ENCODE results near the gene PRR35.

The PRR35 gene

GRCh38 chr16:549544-550263, 10.5 kb upstream of the PRR35 start:
- no peak for DNase-seq (ENCODE audit: low spot score)

GRCh38 chr16:551210-551609, 9.0 kb upstream of the PRR35 start:
- no peak for DNase-seq (ENCODE audit: low spot score)

- no peak for DNase-seq (ENCODE audit: low spot score)
Observed at GRCh38 chr16:552171-552570, 8.0 kb upstream of the PRR35 start.

GRCh38 chr16:553601-554296, 6.4 kb upstream of the PRR35 start:
- DNase-seq (ENCODE audit: low spot score): no peak

GRCh38 chr16:554297-554621, 5.9 kb upstream of the PRR35 start:
- DNase-seq (ENCODE audit: low spot score): no peak

- no peak for DNase-seq (ENCODE audit: low spot score)
Observed at GRCh38 chr16:554640-555365, 5.4 kb upstream of the PRR35 start.

- DNase-seq (ENCODE audit: low spot score): no peak
Observed at GRCh38 chr16:555528-556473, 4.4 kb upstream of the PRR35 start.

GRCh38 chr16:556474-557173, 3.6 kb upstream of the PRR35 start:
- DNase-seq (ENCODE audit: low spot score): no peak

GRCh38 chr16:557463-558297, 2.5 kb upstream of the PRR35 start:
- DNase-seq (ENCODE audit: low spot score): no peak

- DNase-seq (ENCODE audit: low spot score): no peak
Observed at GRCh38 chr16:558298-559020, 1.7 kb upstream of the PRR35 start.

GRCh38 chr16:559021-559380, 1.2 kb upstream of the PRR35 start:
- DNase-seq (ENCODE audit: low spot score): no peak

GRCh38 chr16:559411-560203, 587 bp upstream of the PRR35 start:
- DNase-seq (ENCODE audit: low spot score): no peak

- no peak for DNase-seq (ENCODE audit: low spot score)
Observed at GRCh38 chr16:560701-561412, 663 bp downstream of the PRR35 start.

- no peak for DNase-seq (ENCODE audit: low spot score)
Observed at GRCh38 chr16:561413-561794, 1.2 kb downstream of the PRR35 start.

GRCh38 chr16:561957-562938, 2.1 kb downstream of the PRR35 start:
- no peak for DNase-seq (ENCODE audit: low spot score)

GRCh38 chr16:563072-563644, 3.0 kb downstream of the PRR35 start:
- DNase-seq (ENCODE audit: low spot score): no peak
